SW 1271 (cell line): Measurements from ENCODE around the gene SPATA19.

Experiments used
- DNase-seq, 2 experiments: peaks; one replicate each; lab custom pipeline; 2025; lab: John Stamatoyannopoulos, UW

The SPATA19 gene

DNA sequence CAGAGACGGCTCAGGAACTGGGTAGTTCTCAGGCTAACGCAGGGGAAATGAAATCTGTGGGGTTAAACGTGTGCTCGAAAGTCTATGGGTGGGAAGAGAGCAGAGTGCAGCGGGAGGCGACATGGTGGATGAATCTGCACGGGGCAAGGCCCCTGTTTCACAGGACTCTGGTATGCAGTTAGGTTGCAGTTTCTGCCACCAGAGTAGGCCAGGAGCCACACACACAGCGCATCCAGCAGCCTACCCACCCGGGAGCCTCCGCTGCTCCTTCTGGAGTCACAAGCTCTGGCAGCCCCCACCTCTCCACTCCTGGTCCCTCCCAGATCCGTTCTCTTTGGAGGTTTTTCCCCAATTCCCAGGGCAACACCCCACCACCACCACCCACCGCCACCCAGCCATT is 27.0 kb downstream of the SPATA19 start:
- DNase-seq, result no peak

DNA sequence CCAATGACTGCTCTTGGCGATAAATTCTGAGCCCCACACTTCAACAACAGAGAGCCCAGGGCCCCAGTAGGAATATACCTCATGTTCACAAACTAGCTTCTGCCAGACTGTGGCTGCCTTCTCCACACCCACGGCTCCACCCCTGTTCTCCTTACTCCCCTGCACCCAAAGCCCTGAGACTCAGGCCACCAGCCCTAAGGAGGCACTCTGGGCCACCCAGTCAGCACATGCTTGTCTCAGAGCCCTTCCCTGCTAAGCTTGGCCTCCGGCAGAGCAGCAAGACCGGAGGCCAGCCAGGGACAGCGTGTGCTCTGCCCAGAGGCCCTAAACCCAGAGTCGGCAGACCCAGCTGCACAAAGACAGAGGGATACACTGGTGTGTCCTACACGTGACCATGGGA is 27.9 kb downstream of the SPATA19 start:
- DNase-seq, result no peak

DNA sequence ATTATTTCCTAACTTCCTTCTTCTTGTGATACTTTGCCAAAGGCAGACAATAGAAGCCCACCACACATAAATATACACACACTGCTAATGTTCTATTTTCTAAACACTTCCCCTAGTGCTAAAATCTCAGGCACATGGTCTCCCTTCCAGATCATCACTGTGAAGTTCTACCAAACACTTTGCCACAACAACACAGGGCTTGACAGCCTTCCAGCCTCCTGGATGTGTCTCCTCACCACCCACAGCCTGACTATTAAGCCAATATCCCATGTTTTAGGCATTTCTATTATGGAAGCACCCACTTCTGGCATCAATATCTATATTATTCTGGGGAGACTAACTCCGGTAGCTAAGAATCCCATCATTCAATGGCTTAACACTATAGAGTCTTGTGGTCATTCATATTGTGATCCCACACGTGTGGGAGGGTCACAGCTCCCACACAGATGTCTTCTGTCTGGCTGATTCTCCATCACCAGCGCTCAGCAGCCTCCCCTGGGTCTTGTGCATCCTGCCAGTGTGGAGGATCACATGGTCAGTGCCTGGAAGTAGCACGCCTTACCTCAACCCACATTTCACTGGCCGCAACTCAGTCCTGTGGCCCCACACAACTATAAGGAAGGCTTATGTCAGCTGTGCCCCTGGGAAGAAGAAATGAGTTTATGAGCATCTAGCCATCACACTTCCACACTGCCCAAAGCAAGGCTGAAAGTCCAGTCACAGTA is 29.0 kb downstream of the SPATA19 start:
- no peak for DNase-seq

DNA sequence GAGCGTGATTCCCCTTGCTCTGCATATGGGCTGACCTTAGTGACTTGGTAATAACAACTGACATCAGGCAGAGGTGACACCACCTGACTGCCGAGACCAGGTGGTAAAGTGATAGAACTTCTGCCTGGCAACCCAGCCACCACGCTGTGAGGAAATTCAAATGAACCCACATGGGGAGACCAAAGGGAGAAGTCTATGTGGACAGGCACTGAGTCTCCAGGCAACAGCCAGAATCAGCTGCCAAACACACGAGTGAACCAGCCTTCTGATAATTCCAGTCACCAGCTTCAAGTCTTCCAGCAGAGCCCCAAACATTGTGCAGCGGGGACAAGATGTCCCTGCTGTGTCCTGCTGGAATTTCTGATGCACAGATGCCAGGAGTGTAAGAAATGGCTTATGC is 29.7 kb downstream of the SPATA19 start:
- DNase-seq, result no peak

DNA sequence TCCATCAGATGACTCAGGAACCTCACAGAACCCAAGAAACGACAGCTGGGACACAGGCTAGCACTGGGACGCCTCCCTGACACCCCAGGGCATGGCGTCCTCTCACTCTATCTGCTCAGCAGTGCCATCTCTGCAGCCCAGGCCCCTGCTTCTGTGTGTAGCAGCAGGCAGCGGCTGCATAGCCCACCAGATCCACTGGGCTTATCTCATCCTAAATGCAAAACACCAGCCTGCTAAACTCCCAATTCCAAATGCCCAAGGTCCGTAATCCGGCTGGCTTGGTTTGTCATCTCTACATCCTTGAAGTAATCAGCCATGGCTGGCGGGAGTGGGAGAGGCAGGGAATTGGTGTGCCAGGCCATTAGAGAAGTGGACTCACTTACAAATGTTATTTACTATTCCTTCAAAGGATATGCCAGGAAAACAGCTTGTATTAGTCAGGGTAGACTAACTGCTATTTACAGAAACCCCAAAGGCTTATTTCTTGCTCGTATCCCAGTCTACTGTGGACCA is 30.7 kb downstream of the SPATA19 start:
- DNase-seq, result no peak

DNA sequence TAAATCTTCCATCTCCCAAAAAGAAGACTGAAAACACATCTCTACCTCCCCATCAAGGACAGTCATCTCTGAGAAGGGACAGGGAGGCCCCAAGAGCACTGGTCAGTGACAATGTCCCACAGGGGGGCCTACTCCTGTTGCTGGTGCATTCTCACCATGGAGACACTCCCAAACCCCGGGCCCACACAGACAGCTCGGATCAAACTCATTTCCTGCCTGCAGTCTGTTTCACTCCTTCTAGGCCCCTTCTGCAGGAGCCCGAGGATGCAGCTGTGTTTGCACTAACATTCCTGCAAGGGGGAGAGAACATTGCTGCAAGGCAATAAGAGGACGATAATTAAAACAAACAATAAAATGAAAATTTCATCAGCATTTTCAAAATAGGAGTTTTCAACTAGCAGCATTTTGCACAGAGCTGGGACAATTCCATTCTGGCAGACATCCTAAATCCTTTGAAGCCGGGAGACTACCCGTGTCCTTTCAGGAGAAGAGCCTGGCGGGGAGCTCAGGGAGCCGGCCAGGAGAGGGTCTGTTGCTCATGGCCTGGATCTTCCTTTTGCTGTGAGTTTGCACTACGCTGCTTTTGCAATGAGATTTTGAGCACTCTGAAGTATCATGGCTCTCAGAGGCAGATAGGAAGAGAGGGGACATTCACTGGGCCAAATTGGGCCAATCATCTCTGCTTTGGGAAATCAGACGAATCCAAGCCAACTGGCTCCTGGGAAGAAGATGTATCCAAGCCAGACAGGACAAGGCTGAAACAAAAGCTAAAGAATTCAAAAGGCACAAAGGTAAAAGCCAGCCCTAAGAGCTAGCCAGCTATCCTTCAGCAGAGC is 33.2 kb downstream of the SPATA19 start:
- no peak for DNase-seq

DNA sequence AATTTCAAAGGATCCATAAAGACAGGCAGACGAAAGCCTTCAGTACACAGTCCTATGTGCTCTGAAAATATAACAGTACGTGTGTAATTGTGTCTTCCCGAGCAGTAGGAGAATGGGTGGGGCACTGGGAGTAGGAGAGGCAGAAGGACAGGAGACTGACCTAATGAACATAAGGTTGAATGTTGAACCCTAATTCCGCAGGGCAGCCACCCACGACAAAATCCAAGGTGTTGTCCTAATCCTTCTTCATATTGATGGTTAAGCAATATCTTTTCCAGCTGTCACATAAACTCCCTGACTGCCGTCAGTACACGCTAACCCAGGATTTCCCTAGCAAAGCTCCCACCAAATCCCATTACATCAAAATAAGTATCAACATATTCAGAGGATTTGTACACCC is 34.5 kb downstream of the SPATA19 start:
- no peak for DNase-seq

DNA sequence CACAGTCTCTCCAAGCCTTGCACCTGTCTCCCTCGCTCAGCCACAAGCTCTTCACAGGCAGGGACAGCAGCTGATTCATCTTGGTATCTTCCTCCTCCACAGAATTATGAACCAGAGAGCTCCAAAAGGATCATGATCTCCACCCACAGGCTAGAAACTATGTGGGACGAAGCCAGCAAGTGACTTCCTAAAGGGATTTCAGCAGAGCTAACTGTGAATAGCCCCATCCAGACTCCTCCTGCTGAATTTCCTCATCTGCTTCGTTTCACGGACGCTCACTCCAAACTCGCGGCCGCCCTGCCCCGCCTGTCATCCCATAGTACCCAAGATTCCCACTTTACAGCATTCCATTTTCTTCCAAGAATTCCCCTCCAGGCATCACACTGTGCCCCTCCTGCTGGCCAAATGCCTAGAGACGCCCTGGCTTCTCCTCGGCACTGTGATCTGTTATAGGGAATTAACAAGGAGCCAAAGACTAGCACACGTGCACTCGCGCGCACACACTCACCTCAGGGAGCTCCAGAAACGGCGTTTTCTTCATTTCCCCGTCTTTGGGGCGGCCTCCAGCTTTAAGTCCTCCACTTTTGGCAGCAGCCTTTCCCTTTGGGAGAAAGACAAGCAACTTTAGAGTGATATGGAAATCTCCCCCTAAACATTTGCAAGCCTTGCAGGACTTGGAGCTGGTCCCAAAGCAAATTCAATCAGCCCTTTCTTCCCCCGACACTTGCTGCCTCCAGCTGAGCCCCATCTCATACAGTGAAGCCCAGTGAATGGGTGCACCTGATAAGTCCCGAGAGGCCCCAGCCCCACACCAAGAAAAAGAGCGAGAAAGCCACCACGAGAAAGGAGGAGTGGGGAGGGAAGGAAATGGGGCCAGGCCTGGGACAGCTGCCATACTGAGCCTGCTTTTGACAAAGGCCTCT is 35.5 kb downstream of the SPATA19 start:
- DNase-seq, result no peak

DNA sequence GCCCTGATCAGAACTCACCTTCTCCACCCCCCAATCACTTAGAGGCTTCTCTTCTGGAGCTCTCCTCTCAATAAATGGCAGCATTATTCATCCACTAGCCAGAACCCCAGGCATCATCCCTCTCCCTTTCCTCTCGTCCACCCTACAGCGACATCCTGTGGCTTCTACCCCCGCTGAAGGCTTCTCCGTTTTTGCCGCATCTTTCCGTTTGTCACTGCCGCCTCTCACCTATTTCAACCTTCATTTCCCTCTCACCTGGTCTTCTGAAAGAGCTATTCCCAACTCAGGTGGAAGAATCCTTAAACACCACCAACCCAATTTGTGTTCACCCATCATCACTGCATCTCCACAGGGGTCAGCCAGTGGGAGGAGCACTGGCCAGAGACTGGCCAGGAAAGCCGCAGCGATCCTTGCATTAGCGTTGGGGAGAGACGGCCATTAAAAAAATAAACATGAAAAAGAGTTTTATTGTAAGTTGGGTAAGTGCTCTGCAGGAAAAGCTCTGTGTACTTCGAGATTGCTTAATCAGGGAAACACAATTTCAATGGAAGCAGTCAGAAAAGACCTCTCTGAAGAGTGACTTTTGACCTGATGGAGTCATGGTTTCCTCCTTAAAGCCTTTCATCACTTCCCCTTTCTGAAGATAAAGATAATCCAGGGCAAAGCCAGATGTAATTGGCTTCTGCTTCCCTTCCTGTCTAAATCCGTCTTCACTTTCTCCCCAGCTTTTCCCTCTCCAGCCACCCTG is 36.7 kb downstream of the SPATA19 start:
- no peak for DNase-seq

DNA sequence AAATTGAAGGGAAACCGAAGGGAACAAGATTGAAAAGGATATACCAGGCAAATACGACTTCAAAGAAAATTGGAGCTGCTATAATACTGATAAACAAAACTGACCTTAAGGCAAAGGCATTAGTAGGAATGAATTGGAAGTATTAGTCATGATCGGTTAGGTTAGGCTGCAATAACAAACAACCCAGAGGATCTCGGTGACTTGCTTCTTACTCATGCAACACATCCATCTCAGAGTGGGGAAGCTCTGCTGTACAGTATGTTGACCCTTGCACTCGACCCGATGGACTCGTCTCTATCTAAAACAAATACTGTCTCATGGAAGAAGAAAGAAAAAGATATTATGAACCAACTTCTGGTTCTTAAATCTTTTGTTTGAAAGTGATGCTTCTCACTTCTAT is 42.3 kb downstream of the SPATA19 start:
- DNase-seq, result no peak

DNA sequence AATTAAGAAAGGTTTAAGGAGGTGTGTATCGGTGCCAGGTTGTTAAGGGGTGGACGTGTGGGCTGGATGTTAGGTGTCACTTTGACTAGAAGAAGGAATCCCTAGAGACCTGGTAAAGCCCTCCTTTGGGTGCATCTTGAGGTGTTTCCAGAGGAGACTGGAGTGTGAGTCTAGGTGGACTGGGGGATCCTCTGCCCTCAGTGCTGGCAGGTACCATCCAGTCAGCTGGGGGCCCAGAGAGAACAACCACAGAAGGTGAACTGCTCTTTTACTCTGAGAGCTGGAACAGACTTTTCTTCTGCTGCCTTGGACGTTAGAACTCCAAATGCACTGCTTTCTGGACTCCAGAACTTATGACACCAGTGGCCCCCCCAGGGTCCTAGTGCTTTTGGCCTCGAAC is 44.0 kb downstream of the SPATA19 start:
- DNase-seq, result no peak

DNA sequence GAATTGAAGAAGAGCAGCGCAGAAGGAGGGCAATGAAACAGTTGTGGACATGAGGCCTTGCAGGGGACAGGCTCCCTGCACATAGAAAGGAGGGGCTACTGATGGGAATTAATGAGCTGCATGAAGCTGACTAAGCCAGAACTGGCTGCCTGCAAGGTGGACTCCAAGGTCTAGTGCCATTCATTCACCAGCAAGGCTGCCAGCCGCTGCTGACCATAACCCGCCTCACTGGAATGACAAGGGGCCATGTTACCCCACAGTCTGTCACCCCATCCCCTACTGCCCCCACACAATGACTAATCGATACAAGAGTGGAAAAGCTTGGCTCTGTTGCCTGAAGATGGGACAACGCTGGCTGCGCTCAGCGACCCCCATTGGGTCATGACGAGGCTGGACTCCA is 44.6 kb downstream of the SPATA19 start:
- no peak for DNase-seq

DNA sequence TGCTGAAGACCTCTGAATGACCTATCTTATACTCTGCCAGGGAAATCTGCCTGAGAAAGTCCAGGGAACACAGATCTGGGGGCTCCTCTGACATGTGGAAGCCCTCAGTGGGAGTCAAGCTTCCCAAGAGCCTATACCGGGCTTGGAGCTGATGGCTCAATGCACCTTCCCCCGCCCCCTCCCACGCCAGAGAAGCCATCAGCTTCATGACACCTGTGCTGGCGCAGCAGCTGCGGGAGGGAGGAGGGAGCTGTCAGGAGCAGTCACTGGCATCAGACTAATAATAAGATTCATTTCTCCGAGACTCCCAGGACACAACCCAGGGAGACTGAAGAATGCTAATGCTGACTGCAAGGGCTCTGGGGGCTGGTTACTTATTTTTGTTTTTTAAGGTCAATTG is 47.8 kb downstream of the SPATA19 start:
- DNase-seq, result no peak

DNA sequence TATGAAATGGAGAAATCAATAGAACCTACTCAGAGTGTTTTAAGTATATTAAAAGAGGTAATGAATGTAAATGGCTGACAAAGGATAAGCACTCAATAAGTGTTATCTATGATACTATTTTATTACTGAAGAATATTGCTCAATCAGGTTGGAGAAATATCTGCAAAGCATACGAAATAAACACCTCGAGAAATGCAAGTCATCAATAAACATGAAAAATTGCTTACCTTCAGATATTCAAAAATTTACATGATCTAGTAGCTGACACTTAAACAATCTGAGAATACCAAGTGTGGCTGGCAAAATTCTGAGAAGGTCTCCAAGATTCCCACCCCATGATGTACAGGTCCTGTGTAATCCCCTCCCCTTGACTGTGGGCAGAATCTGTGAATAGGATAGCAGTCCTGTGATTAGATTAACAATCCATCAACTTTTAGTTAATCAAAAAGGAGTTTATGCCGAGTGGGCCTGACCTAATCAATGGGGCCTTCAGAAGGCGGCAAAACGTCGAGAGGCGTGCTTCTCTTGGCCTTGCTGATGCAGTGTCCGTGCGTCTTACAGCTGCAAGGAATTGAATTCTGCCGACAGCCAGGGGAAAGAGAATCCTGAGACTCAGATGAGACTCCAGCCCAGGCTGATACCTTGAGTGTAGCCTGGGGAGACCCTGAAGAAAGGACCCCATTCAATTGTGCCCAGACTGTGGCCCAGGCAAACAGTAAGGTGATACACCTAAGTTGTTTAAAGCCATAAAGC is 49.1 kb downstream of the SPATA19 start:
- DNase-seq, result no peak

DNA sequence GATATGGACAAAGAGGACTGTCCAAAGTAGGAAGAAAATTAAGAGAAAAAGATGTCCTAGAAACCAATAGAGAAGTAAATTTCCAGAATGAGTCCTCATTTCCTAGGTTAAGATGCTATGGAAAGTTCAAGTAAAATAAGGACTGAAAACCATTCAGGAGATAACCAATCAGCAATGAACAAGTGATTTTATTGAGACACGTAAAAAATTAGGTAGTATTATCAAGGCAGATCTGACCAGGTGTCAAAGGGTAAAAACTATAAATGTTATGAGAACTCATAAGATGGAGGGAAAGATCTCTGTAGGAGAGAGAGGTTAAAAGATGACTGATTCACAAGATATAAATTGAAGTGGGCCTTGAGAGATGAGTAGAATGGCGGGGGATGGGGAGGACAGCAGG is 50.2 kb downstream of the SPATA19 start:
- DNase-seq, result no peak

DNA sequence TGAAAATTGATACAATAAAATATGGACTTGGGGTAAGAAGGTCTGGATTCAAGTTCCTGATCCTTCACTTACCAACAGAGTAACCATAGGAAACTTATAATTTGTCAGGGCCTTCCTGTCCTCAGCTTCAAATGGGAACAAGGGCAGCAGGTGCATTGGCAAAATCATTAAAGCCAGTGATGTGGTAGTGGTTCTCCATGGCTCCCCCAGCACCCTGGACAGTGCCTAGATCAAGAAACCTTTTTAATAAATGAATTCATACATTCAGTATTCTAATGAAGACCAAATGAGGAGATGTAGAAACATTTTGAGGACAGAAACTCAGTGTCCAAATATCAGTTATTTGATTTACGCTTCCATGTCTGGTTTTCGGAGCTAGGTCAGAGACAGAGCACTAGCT is 51.1 kb downstream of the SPATA19 start:
- no peak for DNase-seq

DNA sequence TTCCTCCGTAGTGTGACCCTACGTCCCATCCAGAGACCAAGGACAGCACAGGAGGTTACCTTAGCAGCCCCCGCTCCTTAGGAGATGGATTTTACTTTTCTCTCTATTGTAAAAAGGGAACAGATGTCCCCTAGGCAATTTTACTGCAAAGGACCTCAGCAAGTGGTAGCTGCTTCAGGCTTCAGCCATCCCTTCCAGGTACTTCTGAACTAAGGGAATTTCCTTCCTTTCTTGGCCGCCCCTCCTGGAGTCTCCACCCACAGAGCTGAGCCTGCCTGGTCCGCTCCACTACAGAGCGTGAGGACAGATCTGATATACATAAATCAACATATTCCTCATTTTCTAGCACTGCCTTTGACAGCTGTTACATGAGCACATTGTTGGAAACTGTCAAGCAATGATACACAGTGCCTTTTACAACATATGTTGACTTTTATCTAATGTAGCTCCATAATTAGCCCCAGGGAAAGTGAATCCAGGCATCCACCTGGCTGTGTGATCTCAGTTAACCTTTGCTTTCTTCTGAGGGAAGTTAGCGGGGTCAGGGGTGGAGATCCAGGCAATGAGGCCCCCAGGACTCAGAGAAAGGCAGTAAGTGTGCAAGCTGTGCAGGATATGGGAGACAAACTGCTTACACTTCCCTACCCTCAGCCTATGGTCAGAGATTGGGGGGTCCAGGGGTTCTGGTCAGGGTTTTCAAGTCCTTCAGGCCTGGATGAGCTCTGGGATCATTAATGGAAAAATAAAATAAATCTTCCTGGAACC is 51.9 kb downstream of the SPATA19 start:
- DNase-seq, result no peak

DNA sequence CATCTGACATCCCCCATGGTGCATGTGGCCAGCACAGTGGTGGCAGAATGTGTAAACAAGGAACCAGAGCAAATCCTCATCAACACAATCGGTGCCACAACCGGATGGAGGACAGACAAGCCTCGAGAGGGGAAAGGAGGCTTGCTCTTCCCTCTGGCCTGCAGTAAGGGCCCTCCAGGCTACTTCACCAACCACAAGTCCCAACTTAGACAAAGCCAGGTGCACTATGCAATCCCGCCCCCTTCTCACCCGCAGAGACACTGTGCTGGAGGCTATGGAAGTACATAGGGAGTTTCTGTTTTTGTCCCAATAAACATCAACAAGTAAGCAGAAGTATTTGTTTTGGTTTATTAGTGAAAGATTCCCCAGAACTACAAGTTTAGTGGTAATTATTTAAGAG is 54.3 kb downstream of the SPATA19 start:
- no peak for DNase-seq
